Stomach (tissue), 9 donors: ENCODE data around the gene GUCD1. TPM values are rescaled to one million over a fixed set of nuclear protein-coding genes. Genes with fewer than 3 reads are reported as not detected.
A peak's percentile ranks its signal among the peaks of the same experiment; 100 is the strongest.

Experiments
- DNase-seq, 2 donors: peaks; one replicate each; pipeline versions ENCODE4 v3.0.0 to v3.0.0-alpha.2; 2013 to 2019
- H3K27ac ChIP-seq, 5 donors: fragments of 200-600 bp in 4 of 5; sonication (generic) in 4 of 5; one replicate each; pipeline ENCODE4 v1.5.1; 2013 to 2019; ENCODE audit warnings: mild to moderate bottlenecking in 1 of 5, moderate library complexity in 1 of 5
- H3K27me3 ChIP-seq, 3 donors: fragments of 200-600 bp; sonication (generic); one replicate each; pipeline ENCODE4 v1.5.1; 2017 to 2019; ENCODE audit warnings: mixed run types in 1 of 3
- H3K36me3 ChIP-seq, 4 donors: fragments of 200-600 bp; sonication (generic); 1 replicate in 3 of 4; 2 replicates in 1 of 4; pipeline ENCODE4 v1.5.1; 2016 to 2019
- H3K4me1 ChIP-seq, 4 donors: fragments of 200-600 bp; sonication (generic); one replicate each; pipeline ENCODE4 v1.5.1; 2016 to 2019
- H3K4me3 ChIP-seq, 4 donors: fragments of 200-600 bp; sonication (generic) in 3 of 4; one replicate each; pipeline ENCODE4 v1.5.1; 2016 to 2019; ENCODE audit warnings: mild to moderate bottlenecking in 1 of 4
- H3K9me3 ChIP-seq, 4 donors: fragments of 200-600 bp; sonication (generic); one replicate each; pipeline ENCODE4 v1.5.1; 2016 to 2019
- CTCF ChIP-seq, 7 experiments: fragments of 450-650 bp in 4 of 7; fragments of 200-600 bp in 3 of 7; sonication (generic) in 3 of 7; IDR thresholded peaks; one replicate each; pipeline ENCODE4 v1.5.1; 2016 to 2019; ENCODE audit warnings: antibody characterized with exemption in 7 of 7, control low read depth in 2 of 7, mild to moderate bottlenecking in 1 of 7
- EP300 ChIP-seq: sonication (generic); formaldehyde crosslinking; IDR thresholded peaks from one replicate; pipeline ENCODE4 v1.6.1; 2017; ENCODE audit warnings: antibody characterized with exemption
- POLR2A ChIP-seq, 4 donors: fragments of 450-650 bp; IDR thresholded peaks; one replicate each; pipeline ENCODE4 v1.6.1; 2016; ENCODE audit warnings: antibody characterized with exemption in 4 of 4, control low read depth in 2 of 4, mild to moderate bottlenecking in 1 of 4, moderate library complexity in 1 of 4
- POLR2AphosphoS5 ChIP-seq, 3 donors: sonication (generic); formaldehyde crosslinking; IDR thresholded peaks; one replicate each; pipeline ENCODE4 v1.6.1; 2016; ENCODE audit warnings: antibody characterized with exemption in 3 of 3
- WGBS, 5 donors: extraction: QIAGEN DNeasy Blood & Tissue Kit in 3 of 5; methylation state at CpG; one replicate each; pipeline versions ENCODE4 v1.1.5 to v1.1.7; 2013 to 2018; 5-methylcytosine and 5-hydroxymethylcytosine counted together
- intact Hi-C: fragments of 100-400 bp; cut with DNase I; formaldehyde crosslinking; loops from one replicate; pipeline ENCODE4 v1.15.1; 2023; ENCODE audit warnings: low total_unique reads
- polyA plus RNA-seq, 3 donors: library from polyadenylated mRNA; stranded (reverse); fragments of 200-250 nt; gene quantifications; one replicate each; pipeline ENCODE4 v1.2.3, GENCODE V29; 2013
- total RNA-seq, 5 donors: library from RNA; depleted of rRNA; stranded (reverse); fragments of >200 nt; gene quantifications; one replicate each; pipeline versions ENCODE4 v1.1.0 to v1.2.3, GENCODE V29; 2014 to 2016
- donor health status: healthy with polysubstance abuse.
- donor health status: Bipolar disorder and iron deficiency.
- donor health status: healthy.

Gene GUCD1
- total and polyA plus RNA-seq, 8 donors, result 87.4 to 196 (median 167) TPM

GRCh38 chr22:24585927-24586546 is 31.1 kb upstream of the GUCD1 start:
- Histone ChIP-seq H3K36me3 (peaks cover 0 to 51% (median 45%) of the 10 kb centered on the region in 4 donors), H3K9me3 (no peaks in the 10 kb centered on the region), H3K27ac (peak overlapping the region in 1 of 5 donors; percentile 86), H3K27me3 (no peaks in the 10 kb centered on the region), H3K4me3 (no peak overlapping the region), H3K4me1 (peaks cover 11 to 64% (median 44%) of the 10 kb centered on the region in 4 donors)
- 84 to 90% (median 88%) methylated on average over 9 to 24 of the region's 24 CpGs for WGBS, 5 donors
- DNase-seq, result no peak
- no peak for TF ChIP-seq POLR2A (IDR thresholded peaks at IDR 0.05)
- no peak for TF ChIP-seq EP300
- no peak for TF ChIP-seq POLR2AphosphoS5 (IDR thresholded peaks at IDR 0.05)
- no peak for TF ChIP-seq CTCF (IDR thresholded peaks at IDR 0.05)
- intact Hi-C loops, result no loop called here

DNA sequence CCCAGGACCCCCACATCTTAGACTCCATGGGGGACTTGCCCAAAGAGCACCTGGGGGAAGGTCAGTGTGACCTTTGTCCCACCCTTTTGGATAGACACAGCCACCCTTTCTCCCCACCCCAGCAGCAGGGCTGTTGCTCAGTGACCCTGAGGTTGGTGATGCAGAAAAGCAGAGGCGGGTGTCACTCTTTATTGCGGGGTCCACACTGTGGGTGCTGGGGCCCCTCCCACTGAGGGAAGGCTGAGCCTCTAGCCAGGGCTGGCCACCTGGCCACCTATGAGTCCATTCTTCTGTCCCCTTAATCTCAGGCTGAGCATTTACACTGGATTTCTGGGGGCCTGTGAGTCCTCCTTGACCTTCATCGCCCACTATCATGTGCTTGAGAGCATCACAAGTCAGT is 30.5 kb upstream of the GUCD1 start:
- Histone ChIP-seq H3K36me3 (peaks cover 0 to 51% (median 45%) of the 10 kb centered on the region in 4 donors), H3K9me3 (no peaks in the 10 kb centered on the region), H3K4me1 (peaks cover 11 to 65% (median 46%) of the 10 kb centered on the region in 4 donors), H3K4me3 (no peak overlapping the region), H3K27me3 (no peaks in the 10 kb centered on the region), H3K27ac (peak overlapping the region in 2 of 5 donors; percentile 82 to 86)
- no peak for DNase-seq
- no peak for TF ChIP-seq POLR2A (IDR thresholded peaks at IDR 0.05)
- TF ChIP-seq CTCF (IDR thresholded peaks at IDR 0.05), result no peak
- no peak for TF ChIP-seq EP300
- TF ChIP-seq POLR2AphosphoS5 (IDR thresholded peaks at IDR 0.05), result no peak
- WGBS, 5 donors, result 81 to 100% (median 93%) methylated on average over 2 to 3 of the region's 3 CpGs
- intact Hi-C loops, result no loop called here

GRCh38 chr22:24584871-24585411 is 30.0 kb upstream of the GUCD1 start:
- TF ChIP-seq EP300 (no peak), POLR2A (IDR thresholded peaks at IDR 0.05) (no peak), POLR2AphosphoS5 (IDR thresholded peaks at IDR 0.05) (no peak), CTCF (IDR thresholded peaks at IDR 0.05) (no peak)
- intact Hi-C loops, result no loop called here
- peaks cover 0 to 51% (median 45%) of the 10 kb centered on the region in 4 donors for H3K36me3 ChIP-seq
- H3K9me3 ChIP-seq, result no peaks in the 10 kb centered on the region
- H3K4me1 ChIP-seq, result peaks cover 11 to 68% (median 47%) of the 10 kb centered on the region in 4 donors
- no peak overlapping the region for H3K4me3 ChIP-seq
- WGBS, 5 donors, result 74 to 84% (median 80%) methylated on average over 8 to 10 of the region's 10 CpGs
- no peak for DNase-seq
- H3K27ac ChIP-seq, result peak overlapping the region; percentile 3 to 86 (median 82)
- H3K27me3 ChIP-seq, result no peaks in the 10 kb centered on the region

GRCh38 chr22:24584166-24584790 is 29.3 kb upstream of the GUCD1 start:
- intact Hi-C loops, result no loop called here
- H3K9me3 ChIP-seq, result no peaks in the 10 kb centered on the region
- peaks cover 9 to 66% (median 42%) of the 10 kb centered on the region in 4 donors for H3K4me1 ChIP-seq
- 51 to 77% (median 71%) methylated on average over 3 to 5 of the region's 5 CpGs for WGBS, 5 donors
- peak overlapping the region in 1 of 4 donors; percentile 1 for H3K4me3 ChIP-seq
- TF ChIP-seq POLR2A (IDR thresholded peaks at IDR 0.05), result no peak
- no peak for TF ChIP-seq CTCF (IDR thresholded peaks at IDR 0.05)
- no peak for TF ChIP-seq POLR2AphosphoS5 (IDR thresholded peaks at IDR 0.05)
- no peak for TF ChIP-seq EP300
- H3K36me3 ChIP-seq, result peaks cover 0 to 45% (median 41%) of the 10 kb centered on the region in 4 donors
- DNase-seq, result no peak
- H3K27ac ChIP-seq, result peak overlapping the region; percentile 20 to 86 (median 82)
- H3K27me3 ChIP-seq, result no peaks in the 10 kb centered on the region
